HG03039 (cell line): Measurements from ENCODE around the gene CRY2.

Source experiments
- ATAC-seq: cut with Tn5 transposase; IDR thresholded peaks from one replicate; pipeline ENCODE4 v1.9.1; 2021; ENCODE audit warnings: mild to moderate bottlenecking, moderate library complexity; ENCODE audit not compliant: unreplicated experiment

The CRY2 gene

DNA sequence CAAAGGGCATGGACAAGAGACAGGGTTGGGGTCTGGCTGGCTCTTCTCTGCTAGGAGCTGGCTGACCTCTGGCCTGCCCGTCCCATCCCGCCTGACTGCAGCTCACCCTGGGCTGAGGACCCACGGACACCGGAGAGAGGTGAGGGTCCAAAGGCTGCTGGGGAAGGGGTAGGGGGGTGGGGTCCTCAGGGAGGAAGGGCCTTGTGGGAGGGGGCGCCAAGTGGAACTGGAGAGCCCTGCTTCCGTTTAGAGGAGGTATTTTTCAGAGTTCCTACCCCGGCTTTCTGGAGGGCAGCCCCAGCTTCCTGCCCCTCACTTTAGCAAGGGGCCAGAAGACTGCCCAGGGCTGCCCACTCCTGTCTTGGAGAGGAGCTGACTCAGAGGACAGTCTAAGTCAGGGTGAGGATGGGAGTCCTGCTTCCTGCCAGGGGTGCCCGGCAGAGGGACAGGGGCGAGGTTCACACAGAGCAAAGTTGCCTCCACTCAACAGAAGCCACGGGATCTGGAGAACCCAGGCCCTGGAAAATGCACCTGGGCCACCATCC is 82.3 kb downstream of the CRY2 start:
- ATAC-seq, result peak; percentile 3

DNA sequence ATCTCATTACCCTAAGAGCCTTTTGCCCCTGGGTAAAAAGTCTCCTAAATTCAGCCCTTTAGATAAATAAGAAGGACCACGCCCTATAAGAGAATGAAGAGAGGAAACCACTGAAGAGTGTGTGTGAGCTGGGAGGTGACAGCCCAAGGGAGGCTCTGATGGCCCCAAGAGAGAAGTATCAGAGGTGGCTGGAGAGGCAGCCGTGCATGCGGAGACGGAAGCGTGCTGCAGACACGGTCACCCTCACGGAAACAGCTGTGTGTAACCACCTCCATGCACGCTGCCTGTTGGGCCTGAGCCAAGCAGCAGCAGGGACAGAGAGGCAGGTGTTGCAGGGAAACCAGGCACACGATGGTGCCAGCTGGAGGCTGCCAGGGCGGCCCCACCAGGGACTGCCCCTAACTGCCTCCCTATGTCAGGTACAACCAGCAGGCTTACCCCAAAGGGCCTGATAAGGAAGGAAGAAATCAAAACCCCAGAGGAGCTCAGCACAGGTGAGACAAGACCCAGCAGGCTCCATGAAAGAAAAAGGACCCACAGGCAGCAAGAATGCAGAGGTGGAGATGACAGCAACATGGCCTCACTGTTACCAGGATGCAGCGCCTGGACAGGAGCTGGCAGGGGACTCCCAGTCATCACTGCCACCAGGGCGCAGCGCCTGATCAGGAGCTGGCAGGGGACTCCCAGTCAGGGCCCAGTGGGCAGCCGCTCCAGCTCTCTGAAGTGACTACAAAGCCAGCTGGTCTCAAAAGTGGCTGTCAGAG is 82.9 kb downstream of the CRY2 start:
- ATAC-seq, result peak; percentile 79

DNA sequence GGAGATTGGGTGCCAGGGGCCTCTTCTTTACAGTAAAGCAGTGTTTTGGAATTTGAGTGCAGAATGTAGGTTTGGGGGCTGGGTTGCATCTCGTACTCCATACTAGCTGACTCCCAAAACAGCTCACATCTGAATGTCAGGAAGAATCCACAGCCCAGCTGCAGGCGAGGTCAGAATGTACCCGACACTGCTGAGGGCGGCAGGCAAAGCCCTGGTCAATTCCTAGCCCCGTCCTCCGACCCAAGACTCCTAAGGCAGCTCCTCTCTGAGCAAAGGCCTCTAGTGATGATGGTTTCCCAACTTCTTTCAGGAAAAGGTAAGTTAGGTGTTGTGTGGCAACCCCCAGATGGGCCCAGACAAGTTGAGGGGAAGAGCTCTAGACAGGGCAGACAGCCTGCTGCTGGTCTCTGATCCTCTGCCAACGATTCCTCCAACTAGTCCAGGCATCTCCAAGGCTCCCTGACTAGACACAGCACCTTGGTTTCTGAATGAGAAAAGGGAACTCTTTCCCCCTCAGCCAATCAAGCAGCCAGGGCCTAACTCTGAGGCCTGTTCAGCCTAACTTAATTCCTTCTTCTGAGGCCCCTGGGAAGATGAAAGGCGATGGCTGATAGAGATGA is 83.8 kb downstream of the CRY2 start:
- no peak for ATAC-seq

DNA sequence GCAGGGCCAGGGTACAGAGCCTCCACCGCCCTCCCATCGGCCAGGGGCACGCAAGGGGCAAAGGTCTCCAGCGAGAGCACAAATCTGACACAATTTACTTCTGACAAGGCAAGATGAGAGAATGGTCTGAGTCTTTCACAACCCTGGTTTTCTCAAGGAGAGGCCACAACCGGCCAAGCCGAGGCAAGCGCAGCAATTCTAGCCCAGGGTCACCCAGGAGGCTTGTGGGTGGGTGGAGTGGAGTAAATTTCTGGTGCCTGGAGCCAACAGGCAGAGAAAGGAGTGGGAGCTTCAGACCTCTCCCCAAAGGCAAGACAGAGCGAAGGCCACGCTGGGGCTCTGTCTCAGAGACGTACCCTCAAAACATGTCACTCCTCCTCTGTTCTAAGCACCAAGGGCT is 84.5 kb downstream of the CRY2 start:
- no peak for ATAC-seq

DNA sequence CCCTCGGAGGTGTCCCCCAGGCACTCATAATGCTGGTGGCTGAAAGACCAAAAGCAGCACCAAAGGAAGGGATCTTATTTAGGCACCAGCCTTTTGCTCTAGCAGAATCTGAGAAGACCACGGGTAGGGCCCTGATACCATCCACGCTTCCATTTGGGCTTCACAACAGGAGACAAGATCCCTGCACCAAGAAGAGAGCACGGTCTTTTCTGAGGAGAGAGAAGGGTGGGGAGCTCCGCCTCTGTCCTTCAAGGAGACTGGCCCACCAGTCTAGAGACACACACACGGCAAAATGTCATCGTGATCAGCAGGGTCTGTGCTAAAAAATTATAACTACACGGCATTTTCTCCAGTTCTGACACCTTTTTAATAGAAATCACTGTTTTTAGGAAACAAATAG is 84.9 kb downstream of the CRY2 start:
- ATAC-seq, result no peak
